Astrocyte of the cerebellum (primary cell): ENCODE results near the gene ATP6AP2.

Source experiments
- DNase-seq: peaks from one replicate; pipeline ENCODE4 v3.0.0-alpha.2; 2011; ENCODE audit warnings: low read depth
- H3K4me3 ChIP-seq: 2 replicates; pipeline ENCODE4 v1.5.1; 2011; ENCODE audit warnings: mild to moderate bottlenecking, low read depth, low read length, moderate library complexity
- in situ Hi-C: cut with HindIII; loops from 2 replicates; pipeline ENCODE4 v1.10.0; 2017; ENCODE audit warnings: low sequenced_read_pairs
- TF ChIP-seq, protein P1 (sequence below): IDR thresholded peaks from 2 replicates; pipeline ENCODE4 v1.5.1; 2012; ENCODE audit warnings: low read length, low read depth, moderate library complexity, mild to moderate bottlenecking; ENCODE audit errors: missing control alignments

ATP6AP2 gene

GRCh38 chrX:40651620-40652223 lies 71.0 kb downstream of the ATP6AP2 start:
- H3K4me3 ChIP-seq, result no peak overlapping the region
- TF ChIP-seq, protein P1, sequence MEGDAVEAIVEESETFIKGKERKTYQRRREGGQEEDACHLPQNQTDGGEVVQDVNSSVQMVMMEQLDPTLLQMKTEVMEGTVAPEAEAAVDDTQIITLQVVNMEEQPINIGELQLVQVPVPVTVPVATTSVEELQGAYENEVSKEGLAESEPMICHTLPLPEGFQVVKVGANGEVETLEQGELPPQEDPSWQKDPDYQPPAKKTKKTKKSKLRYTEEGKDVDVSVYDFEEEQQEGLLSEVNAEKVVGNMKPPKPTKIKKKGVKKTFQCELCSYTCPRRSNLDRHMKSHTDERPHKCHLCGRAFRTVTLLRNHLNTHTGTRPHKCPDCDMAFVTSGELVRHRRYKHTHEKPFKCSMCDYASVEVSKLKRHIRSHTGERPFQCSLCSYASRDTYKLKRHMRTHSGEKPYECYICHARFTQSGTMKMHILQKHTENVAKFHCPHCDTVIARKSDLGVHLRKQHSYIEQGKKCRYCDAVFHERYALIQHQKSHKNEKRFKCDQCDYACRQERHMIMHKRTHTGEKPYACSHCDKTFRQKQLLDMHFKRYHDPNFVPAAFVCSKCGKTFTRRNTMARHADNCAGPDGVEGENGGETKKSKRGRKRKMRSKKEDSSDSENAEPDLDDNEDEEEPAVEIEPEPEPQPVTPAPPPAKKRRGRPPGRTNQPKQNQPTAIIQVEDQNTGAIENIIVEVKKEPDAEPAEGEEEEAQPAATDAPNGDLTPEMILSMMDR, result peak; percentile 63
- in situ Hi-C loops, result loop anchor here (25.0 kb wide), 1 partner anchor 461 kb away; no protein-coding TSS in a partner anchor
- peak; percentile 54 for DNase-seq

- H3K4me3 ChIP-seq, result no peak overlapping the region
- no peak for DNase-seq
- in situ Hi-C loops, result loop anchor here (25.0 kb wide), 1 partner anchor 460 kb away; no protein-coding TSS in a partner anchor
- TF ChIP-seq, protein P1, result no peak
Measured at GRCh38 chrX:40652664-40653063, 71.9 kb downstream of the ATP6AP2 start.

GRCh38 chrX:40653535-40653934 lies 72.8 kb downstream of the ATP6AP2 start:
- in situ Hi-C loops, result loop anchor here (25.0 kb wide), 1 partner anchor 459 kb away; no protein-coding TSS in a partner anchor
- no peak overlapping the region for H3K4me3 ChIP-seq
- TF ChIP-seq, protein P1, result no peak
- DNase-seq, result no peak
